ENCODE data around the gene PDS5B. TPM values are rescaled to one million over a fixed set of nuclear protein-coding genes. Genes with fewer than 3 reads are reported as not detected.

Gene PDS5B
- polyA plus RNA-seq, 1 experiment: 16.7 TPM

GRCh38 chr13:32639502-32640105 is 53.4 kb downstream of the PDS5B start:
- Histone ChIP-seq H3K27me3 (ENCODE audit: control insufficient read depth, insufficient read depth, low read length) (no peaks in the 10 kb centered on the region), H3K4me3 (ENCODE audit: low read depth, low read length) (no peak overlapping the region), H3K9me3 (ENCODE audit: control insufficient read depth, insufficient read depth, low read length) (no peaks in the 10 kb centered on the region), H3K27ac (ENCODE audit: low read depth, low read length) (no peak overlapping the region)
- ChIA-PET POLR2A (interaction anchor here (1.0 kb wide), 2 partner anchors 52 to 54 kb away, joined by 4 to 5 read pairs; partner anchors contain the start of gene PDS5B), CTCF (interaction anchor here (0.5 to 4.5 kb wide), 28 partner anchors 11 to 727 kb away, joined by 3 to 89 read pairs (median 4); no protein-coding TSS in a partner anchor)
- peak; percentile 24 for DNase-seq (ENCODE audit: low read depth, low spot score)
- TF ChIP-seq CTCF (IDR thresholded peaks at IDR 0.05; ENCODE audit: low read depth, low read length): peak; percentile 86

GRCh38 chr13:32642316-32642715 is 56.1 kb downstream of the PDS5B start:
- TF ChIP-seq CTCF (IDR thresholded peaks at IDR 0.05; ENCODE audit: low read depth, low read length): no peak
- Histone ChIP-seq H3K4me3 (ENCODE audit: low read depth, low read length) (no peak overlapping the region), H3K27ac (ENCODE audit: low read depth, low read length) (no peak overlapping the region), H3K27me3 (ENCODE audit: control insufficient read depth, insufficient read depth, low read length) (no peaks in the 10 kb centered on the region), H3K9me3 (ENCODE audit: control insufficient read depth, insufficient read depth, low read length) (no peaks in the 10 kb centered on the region)
- no peak for DNase-seq (ENCODE audit: low read depth, low spot score)
- ChIA-PET CTCF (interaction anchor here (0.9 to 4.5 kb wide), 10 partner anchors 8 to 901 kb away, joined by 3 to 89 read pairs (median 5); no protein-coding TSS in a partner anchor), POLR2A (no interaction called here)

- POLR2A ChIA-PET: no interaction called here
- no peak overlapping the region for H3K27ac ChIP-seq (ENCODE audit: low read depth, low read length)
- no peak for TF ChIP-seq CTCF (IDR thresholded peaks at IDR 0.05; ENCODE audit: low read depth, low read length)
- H3K4me3 ChIP-seq (ENCODE audit: low read depth, low read length): no peak overlapping the region
- DNase-seq (ENCODE audit: low read depth, low spot score): no peak
- no peaks in the 10 kb centered on the region for H3K27me3 ChIP-seq (ENCODE audit: control insufficient read depth, insufficient read depth, low read length)
- CTCF ChIA-PET: interaction anchor here (0.9 to 4.5 kb wide), 9 partner anchors 8 to 900 kb away, joined by 3 to 89 read pairs (median 5); no protein-coding TSS in a partner anchor
- no peaks in the 10 kb centered on the region for H3K9me3 ChIP-seq (ENCODE audit: control insufficient read depth, insufficient read depth, low read length)
These were observed 56.6 kb downstream of the PDS5B start for GRCh38 chr13:32642858-32643257.

GRCh38 chr13:32645854-32646253 is 59.6 kb downstream of the PDS5B start:
- POLR2A ChIA-PET: no interaction called here
- Histone ChIP-seq H3K27me3 (ENCODE audit: control insufficient read depth, insufficient read depth, low read length) (no peaks in the 10 kb centered on the region), H3K9me3 (ENCODE audit: control insufficient read depth, insufficient read depth, low read length) (no peaks in the 10 kb centered on the region), H3K4me3 (ENCODE audit: low read depth, low read length) (no peak overlapping the region), H3K27ac (ENCODE audit: low read depth, low read length) (no peak overlapping the region)
- DNase-seq (ENCODE audit: low read depth, low spot score): no peak
- TF ChIP-seq CTCF (IDR thresholded peaks at IDR 0.05; ENCODE audit: low read depth, low read length): no peak
- CTCF ChIA-PET: interaction anchor here (1.0 to 1.2 kb wide), 2 partner anchors 23 to 60 kb away, joined by 3 read pairs; partner anchors contain the start of gene PDS5B

- no peak for TF ChIP-seq CTCF (IDR thresholded peaks at IDR 0.05; ENCODE audit: low read depth, low read length)
- Histone ChIP-seq H3K27ac (ENCODE audit: low read depth, low read length) (no peak overlapping the region), H3K27me3 (ENCODE audit: control insufficient read depth, insufficient read depth, low read length) (no peaks in the 10 kb centered on the region), H3K4me3 (ENCODE audit: low read depth, low read length) (no peak overlapping the region), H3K9me3 (ENCODE audit: control insufficient read depth, insufficient read depth, low read length) (no peaks in the 10 kb centered on the region)
- ChIA-PET POLR2A (no interaction called here), CTCF (interaction anchor here (1.2 to 5.3 kb wide), 3 partner anchors 7 to 62 kb away, joined by 4 to 89 read pairs (median 6); no protein-coding TSS in a partner anchor)
- DNase-seq (ENCODE audit: low read depth, low spot score): no peak
These were observed 61.7 kb downstream of the PDS5B start for GRCh38 chr13:32647926-32648325.

Measured in AG04450 (cell line).